ENCODE measurements around the gene LTC4S. TPM values are rescaled to one million over a fixed set of nuclear protein-coding genes. Genes with fewer than 3 reads are reported as not detected.

Gene LTC4S
- polyA plus RNA-seq, 4 donors: 2.1 to 6.6 (median 2.7) TPM

- DNase-seq (ENCODE audit: low read depth in 4 of 4, low spot score in 3 of 4): no peak
Measured at GRCh38 chr5:179805070-179805528, 11.3 kb downstream of the LTC4S start.

DNA sequence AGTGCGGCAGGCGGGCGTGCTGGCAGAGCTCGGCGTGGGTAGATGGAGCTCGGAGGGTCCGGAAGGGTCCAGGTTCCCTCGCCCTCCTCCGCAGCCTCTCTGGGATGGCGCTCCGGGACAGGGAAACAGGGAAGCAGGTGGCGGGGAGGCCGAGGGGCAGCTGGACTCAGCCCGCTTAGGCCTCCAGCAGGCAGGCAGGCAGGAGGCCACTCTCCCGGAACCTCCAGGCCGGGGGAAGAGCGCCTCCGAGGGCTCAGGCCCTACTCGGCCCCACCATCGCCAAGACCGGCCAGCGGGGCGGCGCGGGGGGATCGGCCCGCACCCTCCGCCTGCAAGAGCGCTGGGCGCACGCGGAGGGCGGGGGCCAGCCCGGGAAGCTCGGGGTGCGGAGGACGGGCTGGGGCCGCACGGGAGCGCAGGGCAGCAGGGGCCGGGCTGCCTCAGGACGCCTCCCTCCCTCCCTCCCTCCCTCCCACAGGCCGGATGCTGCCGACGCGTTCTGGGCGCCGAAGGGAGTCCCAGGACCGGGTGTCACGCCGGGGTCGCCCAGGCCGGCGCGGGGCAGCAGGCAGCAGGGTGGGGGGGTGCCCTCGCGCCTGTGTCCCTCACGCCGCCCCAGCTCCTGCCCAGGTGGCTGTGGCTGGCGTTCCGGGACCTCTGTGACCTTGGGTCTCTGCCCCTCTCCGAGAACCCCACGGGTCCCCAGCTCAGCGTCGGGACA lies 11.9 kb downstream of the LTC4S start:
- DNase-seq (ENCODE audit: low read depth in 4 of 4, low spot score in 3 of 4): no peak

- DNase-seq (ENCODE audit: low read depth in 4 of 4, low spot score in 3 of 4): peak in 1 of 4 donors; percentile 56
Measured at GRCh38 chr5:179806250-179807048, 12.7 kb downstream of the LTC4S start, which contains the start of gene MGAT4B. MGAT4B (minus strand) TSS chr5:179806866; CDS start chr5:179806583, 283 bp downstream.

DNA sequence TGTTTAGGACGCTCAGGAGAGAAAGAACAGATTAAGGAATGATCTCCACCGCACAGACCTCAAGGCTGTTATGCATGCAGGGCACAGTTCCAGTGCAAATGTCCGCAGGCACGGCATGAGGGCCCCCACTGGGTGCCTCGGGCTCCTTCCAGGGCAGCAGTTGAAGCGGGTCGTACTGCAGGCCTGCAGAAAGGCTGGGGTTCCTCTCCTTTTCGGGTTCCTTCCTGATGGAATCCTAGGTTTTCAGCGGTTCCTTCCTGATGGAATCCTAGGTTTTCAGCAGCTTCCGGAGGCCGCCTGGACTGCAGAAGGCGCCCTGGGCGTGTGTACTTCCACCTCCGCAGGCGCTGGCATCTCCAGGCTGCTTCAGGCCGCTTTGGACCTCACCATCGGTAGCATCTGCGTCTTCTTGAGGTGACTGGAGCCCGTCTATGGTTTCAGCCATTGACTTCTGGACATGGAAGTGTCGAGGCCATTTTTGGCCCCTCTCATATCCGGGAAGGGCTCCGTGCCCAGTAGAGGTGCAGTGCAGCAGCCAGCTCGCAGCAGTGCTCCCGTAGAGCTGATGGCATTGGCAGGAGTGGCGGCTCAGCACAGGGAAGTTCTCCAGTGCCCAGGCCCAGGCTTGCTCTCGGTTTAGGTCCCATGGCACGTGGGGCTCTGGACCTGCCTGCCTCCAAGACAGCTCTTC lies 18.5 kb downstream of the LTC4S start:
- DNase-seq (ENCODE audit: low read depth in 4 of 4, low spot score in 3 of 4): no peak

GRCh38 chr5:179812997-179813607 lies 19.3 kb downstream of the LTC4S start:
- DNase-seq (ENCODE audit: low read depth in 4 of 4, low spot score in 3 of 4): no peak

- no peak for DNase-seq (ENCODE audit: low read depth in 4 of 4, low spot score in 3 of 4)
Measured at GRCh38 chr5:179814090-179814489, 20.3 kb downstream of the LTC4S start.

- DNase-seq (ENCODE audit: low read depth in 4 of 4, low spot score in 3 of 4): no peak
Measured at GRCh38 chr5:179815491-179816249, 21.9 kb downstream of the LTC4S start.

GRCh38 chr5:179816401-179816795 lies 22.6 kb downstream of the LTC4S start:
- no peak for DNase-seq (ENCODE audit: low read depth in 4 of 4, low spot score in 3 of 4)

GRCh38 chr5:179816796-179817469 lies 23.1 kb downstream of the LTC4S start:
- DNase-seq (ENCODE audit: low read depth in 4 of 4, low spot score in 3 of 4): no peak

DNA sequence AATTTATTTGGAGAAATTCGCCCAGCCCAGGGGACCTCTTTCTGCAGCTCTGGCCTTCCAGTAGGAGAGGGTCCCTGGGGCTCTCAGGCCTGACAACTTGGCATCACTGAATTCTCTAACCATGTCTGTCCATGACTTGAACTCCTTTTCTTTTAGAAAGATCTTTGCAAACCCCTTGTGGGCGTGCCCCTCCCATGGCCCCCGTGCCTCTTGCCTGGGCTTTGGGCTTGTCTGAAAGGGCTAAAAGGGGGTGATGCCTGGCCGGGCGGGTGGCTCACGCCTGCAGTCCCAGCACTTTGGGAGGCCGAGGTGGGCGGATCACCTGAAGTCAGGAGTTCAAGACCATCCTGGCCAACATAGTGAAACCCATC lies 23.7 kb downstream of the LTC4S start:
- DNase-seq (ENCODE audit: low read depth in 4 of 4, low spot score in 3 of 4): no peak

DNA sequence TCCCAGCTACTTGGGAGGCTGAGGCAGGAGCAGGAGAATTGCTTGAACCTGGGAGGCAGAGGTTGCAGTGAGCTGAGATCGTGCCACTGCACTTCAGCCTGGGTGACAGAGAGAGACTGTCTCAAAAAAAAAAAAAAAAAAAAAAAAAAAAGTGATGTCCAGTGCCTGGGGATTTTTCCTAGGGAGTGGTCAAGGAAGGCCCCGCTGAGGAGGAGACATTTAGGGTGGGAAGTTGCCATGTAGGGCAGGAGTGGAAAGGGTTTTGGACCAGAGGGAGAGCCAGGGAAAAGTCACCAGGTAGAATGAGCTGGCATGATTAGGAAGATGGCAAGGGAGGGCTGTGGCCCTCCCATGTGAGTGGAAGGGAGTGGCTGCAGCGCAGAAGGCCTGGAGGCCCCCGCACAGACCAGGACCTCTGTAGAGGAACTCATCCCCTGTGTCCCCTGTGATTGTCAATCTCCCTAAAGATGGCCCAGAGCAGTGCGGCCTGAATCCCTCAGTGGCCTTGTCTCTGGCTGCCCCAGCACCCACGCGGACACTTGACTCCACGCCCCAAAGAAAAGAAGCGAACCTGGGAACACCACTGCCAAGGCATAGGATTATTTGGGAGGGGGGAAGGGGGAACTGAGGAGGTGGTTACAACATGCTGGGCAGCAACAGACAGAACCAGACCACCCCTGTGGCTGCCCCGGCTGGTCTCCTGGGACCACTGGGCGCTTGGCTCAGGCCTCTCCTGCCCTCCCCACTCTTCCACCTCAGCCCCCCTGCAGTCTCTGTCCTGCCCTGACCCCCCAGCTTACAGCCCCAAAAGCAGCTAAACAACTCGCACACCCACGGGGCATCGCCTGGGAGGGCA lies 24.3 kb downstream of the LTC4S start:
- no peak for DNase-seq (ENCODE audit: low read depth in 4 of 4, low spot score in 3 of 4)

- peak in 2 of 4 donors; percentile 72 to 81 for DNase-seq (ENCODE audit: low read depth in 4 of 4, low spot score in 3 of 4)
Measured at GRCh38 chr5:179818746-179819295, 25.0 kb downstream of the LTC4S start.

GRCh38 chr5:179819296-179820126 lies 25.7 kb downstream of the LTC4S start:
- no peak for DNase-seq (ENCODE audit: low read depth in 4 of 4, low spot score in 3 of 4)

GRCh38 chr5:179820127-179820482 lies 26.3 kb downstream of the LTC4S start:
- no peak for DNase-seq (ENCODE audit: low read depth in 4 of 4, low spot score in 3 of 4)

- peak in 3 of 4 donors; percentile 78 to 86 (median 79) for DNase-seq (ENCODE audit: low read depth in 4 of 4, low spot score in 3 of 4)
Measured at GRCh38 chr5:179820483-179821297, 26.9 kb downstream of the LTC4S start, which contains the start of gene SQSTM1. SQSTM1 (plus strand) TSS chr5:179820905; CDS start chr5:179820937, 32 bp downstream.

GRCh38 chr5:179821298-179822058 lies 27.7 kb downstream of the LTC4S start:
- peak in 3 of 4 donors; percentile 80 to 84 (median 84) for DNase-seq (ENCODE audit: low read depth in 4 of 4, low spot score in 3 of 4)
